Measurements from ENCODE around the gene TTC27.

DNA sequence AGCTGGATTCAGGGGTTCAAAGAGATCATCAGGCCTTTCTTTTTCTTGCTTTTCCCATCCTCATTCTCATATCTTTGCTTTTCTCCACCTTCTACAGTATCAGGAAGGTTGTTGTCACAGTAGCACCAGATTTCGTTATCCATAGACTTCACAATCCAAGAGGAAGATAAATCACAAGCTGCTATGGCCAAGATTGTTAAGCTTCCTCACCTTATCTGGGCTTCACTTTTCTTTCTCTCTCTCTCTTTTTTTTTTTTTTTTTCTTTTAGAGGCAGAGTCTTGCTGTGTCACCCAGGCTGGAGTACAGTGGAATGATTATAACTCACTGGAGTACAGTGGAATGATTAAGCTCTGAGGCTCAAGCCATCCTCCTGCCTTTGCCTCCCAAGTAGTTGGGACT, 93.5 kb downstream of the TTC27 start:
- TF ChIP-seq, protein P1, sequence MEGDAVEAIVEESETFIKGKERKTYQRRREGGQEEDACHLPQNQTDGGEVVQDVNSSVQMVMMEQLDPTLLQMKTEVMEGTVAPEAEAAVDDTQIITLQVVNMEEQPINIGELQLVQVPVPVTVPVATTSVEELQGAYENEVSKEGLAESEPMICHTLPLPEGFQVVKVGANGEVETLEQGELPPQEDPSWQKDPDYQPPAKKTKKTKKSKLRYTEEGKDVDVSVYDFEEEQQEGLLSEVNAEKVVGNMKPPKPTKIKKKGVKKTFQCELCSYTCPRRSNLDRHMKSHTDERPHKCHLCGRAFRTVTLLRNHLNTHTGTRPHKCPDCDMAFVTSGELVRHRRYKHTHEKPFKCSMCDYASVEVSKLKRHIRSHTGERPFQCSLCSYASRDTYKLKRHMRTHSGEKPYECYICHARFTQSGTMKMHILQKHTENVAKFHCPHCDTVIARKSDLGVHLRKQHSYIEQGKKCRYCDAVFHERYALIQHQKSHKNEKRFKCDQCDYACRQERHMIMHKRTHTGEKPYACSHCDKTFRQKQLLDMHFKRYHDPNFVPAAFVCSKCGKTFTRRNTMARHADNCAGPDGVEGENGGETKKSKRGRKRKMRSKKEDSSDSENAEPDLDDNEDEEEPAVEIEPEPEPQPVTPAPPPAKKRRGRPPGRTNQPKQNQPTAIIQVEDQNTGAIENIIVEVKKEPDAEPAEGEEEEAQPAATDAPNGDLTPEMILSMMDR (IDR thresholded peaks at IDR 0.05), result no peak
- no peak for TF ChIP-seq POLR2A (IDR thresholded peaks at IDR 0.05)

Data from right lobe of liver (tissue), 4 donors.